K562 (cell line): ENCODE measurements around the gene CASP2. TPM values are rescaled to one million over a fixed set of nuclear protein-coding genes. Genes with fewer than 3 reads are reported as not detected.

Experiments
- DPF2 ChIP-seq: fragments of 450-650 bp; IDR thresholded peaks from 2 replicates; pipeline ENCODE4 v1.6.1; 2016
- FOSL1 ChIP-seq: fragments of 200-800 bp; sonication (Bioruptor generic); conservative IDR thresholded peaks from 2 replicates; pipeline ENCODE4 v1.6.1; 2016; ENCODE audit warnings: missing genetic modification characterization, missing compliant biosample characterization
- GATA2 ChIP-seq: sonication (generic); formaldehyde crosslinking; IDR thresholded peaks from 2 replicates; pipeline ENCODE4 v1.4.0; 2020; ENCODE audit warnings: mild to moderate bottlenecking, missing genetic modification reagents
- HNRNPLL ChIP-seq: fragments of 200-400 bp; formaldehyde crosslinking; IDR thresholded peaks from 2 replicates; pipeline ENCODE4 v1.6.1; 2017; ENCODE audit warnings: low read length, low read depth, mild to moderate bottlenecking; ENCODE audit not compliant: poor library complexity, severe bottlenecking
- KLF16 ChIP-seq: IDR thresholded peaks from 2 replicates; pipeline ENCODE4 v1.6.1; 2016; ENCODE audit warnings: antibody characterized with exemption
- NR2C2 ChIP-seq, 2 experiments: fragments of 200-800 bp in 1 of 2; sonication (Bioruptor generic) in 1 of 2; sonication (generic) in 1 of 2; formaldehyde crosslinking in 1 of 2; IDR thresholded peaks; 2 replicates each; pipeline versions ENCODE4 v1.6.1 to v1.8.0; 2016 to 2022; ENCODE audit warnings: mild to moderate bottlenecking in 1 of 2, missing compliant biosample characterization in 1 of 2, missing genetic modification characterization in 1 of 2, missing genetic modification reagents in 1 of 2
- PYGO2 ChIP-seq: fragments of 450-650 bp; IDR thresholded peaks from 2 replicates; pipeline ENCODE4 v1.6.1; 2016; ENCODE audit warnings: mild to moderate bottlenecking, missing genetic modification characterization, moderate library complexity, missing compliant biosample characterization
- RBM22 ChIP-seq: fragments of 200-400 bp; formaldehyde crosslinking; IDR thresholded peaks from 2 replicates; pipeline ENCODE4 v1.6.1; 2018; ENCODE audit warnings: low read length, low read depth; ENCODE audit not compliant: poor library complexity, severe bottlenecking
- TAF9B ChIP-seq: fragments of 450-650 bp; IDR thresholded peaks from 2 replicates; pipeline ENCODE4 v1.6.1; 2018; ENCODE audit warnings: mild to moderate bottlenecking; ENCODE audit not compliant: partially characterized antibody
- ZNF316 ChIP-seq: fragments of 450-650 bp; IDR thresholded peaks from 2 replicates; pipeline ENCODE4 v1.6.1; 2016
- ZNF696 ChIP-seq: fragments of 250-450 bp; sonication (Bioruptor Pico); conservative IDR thresholded peaks from 2 replicates; pipeline ENCODE4 v1.4.0; 2020; ENCODE audit warnings: mild to moderate bottlenecking, moderate library complexity
- ZNF79 ChIP-seq: fragments of 250-450 bp; sonication (Bioruptor Pico); IDR thresholded peaks from 2 replicates; pipeline ENCODE4 v1.4.0; 2020; ENCODE audit warnings: low read depth, mild to moderate bottlenecking, moderate library complexity
- polyA plus RNA-seq, 8 experiments: library from polyadenylated mRNA; depleted of rRNA in 4 of 8; stranded (reverse) in 5 of 8; unstranded in 3 of 8; fragments of >200 nt; fragmentation: Nextera tagmentation in 2 of 8; fragmentation: Illumina TruSeq in 1 of 8; extraction: Ambion mirVana in 2 of 8; extraction: Trizol in 1 of 8; gene quantifications; 2 replicates each; pipeline versions ENCODE4 v1.2.1 to v1.2.3, GENCODE V29; 2011 to 2014; ENCODE audit warnings: inconsistent platforms in 1 of 8, missing spikeins in 1 of 8
- total RNA-seq, 7 experiments: library from RNA; depleted of rRNA in 6 of 7; stranded (reverse); fragments of >200 nt in 6 of 7; fragmentation: Illumina TruSeq in 2 of 7; extraction: Trizol in 2 of 7; gene quantifications; 2 replicates each; pipeline versions ENCODE4 v1.2.1 to v1.2.3, GENCODE V29; 2011 to 2021; ENCODE audit warnings: low replicate concordance in 1 of 7
- TF ChIP-seq, protein P1 (sequence below), 2 experiments: fragments of 450-650 bp in 1 of 2; sonication (generic) in 1 of 2; formaldehyde crosslinking in 1 of 2; IDR thresholded peaks; 2 replicates each; pipeline versions ENCODE4 v1.7.1 to v1.9.0; 2016 to 2022; ENCODE audit warnings: inconsistent platforms in 1 of 2, mild to moderate bottlenecking in 1 of 2, missing genetic modification reagents in 1 of 2
- TF ChIP-seq, protein P2 (sequence below): fragments of 250-450 bp; sonication (Bioruptor Pico); IDR thresholded peaks from 2 replicates; pipeline ENCODE4 v1.9.0; 2021; ENCODE audit warnings: mild to moderate bottlenecking, inconsistent platforms
- TF ChIP-seq, protein P3 (sequence below): IDR thresholded peaks from 2 replicates; pipeline ENCODE4 v1.6.1; 2011; ENCODE audit warnings: borderline replicate concordance, low read depth, mild to moderate bottlenecking, moderate library complexity, low read length; ENCODE audit not compliant: insufficient read depth, poor library complexity, severe bottlenecking

The CASP2 gene
- total and polyA plus RNA-seq, 9 of the 15 experiments (the other 6 are each of a cell fraction or from before 2014, with no cell fraction given) = 18.8 to 64.9 (median 24.1) TPM

DNA sequence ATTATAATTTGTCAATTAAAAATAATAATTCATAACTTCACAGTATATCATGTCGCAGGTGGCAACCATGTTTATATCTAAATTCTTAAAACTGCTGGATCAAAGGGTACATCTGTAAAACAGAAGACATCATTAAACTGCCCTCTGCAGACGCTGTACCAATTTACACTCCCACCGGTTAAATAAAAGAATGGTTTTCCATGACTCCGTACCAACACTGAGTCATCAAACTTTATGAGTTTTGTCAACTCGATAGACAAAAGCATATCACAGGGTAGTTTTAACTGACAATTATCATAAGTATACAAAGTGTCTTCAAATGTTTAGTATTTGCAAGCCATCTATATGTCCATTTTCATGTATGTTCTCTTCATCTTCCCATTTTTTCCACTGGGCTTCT lies 30.6 kb upstream of the CASP2 start (continued):
- no peak for TF ChIP-seq GATA2 (CRISPR knock-in tag)
- TF ChIP-seq ZNF316 = 0 out of 2 replicates have a peak, but pooled peaks have one; percentile 46
- TF ChIP-seq NR2C2 (CRISPR knock-in tag; IDR thresholded peaks at IDR 0.05) = no peak
- no peak for TF ChIP-seq NR2C2 (tag; IDR thresholded peaks at IDR 0.05)
- TF ChIP-seq PYGO2 = no peak
- no peak for TF ChIP-seq ZNF79 (CRISPR knock-in tag)
- TF ChIP-seq, protein P1, sequence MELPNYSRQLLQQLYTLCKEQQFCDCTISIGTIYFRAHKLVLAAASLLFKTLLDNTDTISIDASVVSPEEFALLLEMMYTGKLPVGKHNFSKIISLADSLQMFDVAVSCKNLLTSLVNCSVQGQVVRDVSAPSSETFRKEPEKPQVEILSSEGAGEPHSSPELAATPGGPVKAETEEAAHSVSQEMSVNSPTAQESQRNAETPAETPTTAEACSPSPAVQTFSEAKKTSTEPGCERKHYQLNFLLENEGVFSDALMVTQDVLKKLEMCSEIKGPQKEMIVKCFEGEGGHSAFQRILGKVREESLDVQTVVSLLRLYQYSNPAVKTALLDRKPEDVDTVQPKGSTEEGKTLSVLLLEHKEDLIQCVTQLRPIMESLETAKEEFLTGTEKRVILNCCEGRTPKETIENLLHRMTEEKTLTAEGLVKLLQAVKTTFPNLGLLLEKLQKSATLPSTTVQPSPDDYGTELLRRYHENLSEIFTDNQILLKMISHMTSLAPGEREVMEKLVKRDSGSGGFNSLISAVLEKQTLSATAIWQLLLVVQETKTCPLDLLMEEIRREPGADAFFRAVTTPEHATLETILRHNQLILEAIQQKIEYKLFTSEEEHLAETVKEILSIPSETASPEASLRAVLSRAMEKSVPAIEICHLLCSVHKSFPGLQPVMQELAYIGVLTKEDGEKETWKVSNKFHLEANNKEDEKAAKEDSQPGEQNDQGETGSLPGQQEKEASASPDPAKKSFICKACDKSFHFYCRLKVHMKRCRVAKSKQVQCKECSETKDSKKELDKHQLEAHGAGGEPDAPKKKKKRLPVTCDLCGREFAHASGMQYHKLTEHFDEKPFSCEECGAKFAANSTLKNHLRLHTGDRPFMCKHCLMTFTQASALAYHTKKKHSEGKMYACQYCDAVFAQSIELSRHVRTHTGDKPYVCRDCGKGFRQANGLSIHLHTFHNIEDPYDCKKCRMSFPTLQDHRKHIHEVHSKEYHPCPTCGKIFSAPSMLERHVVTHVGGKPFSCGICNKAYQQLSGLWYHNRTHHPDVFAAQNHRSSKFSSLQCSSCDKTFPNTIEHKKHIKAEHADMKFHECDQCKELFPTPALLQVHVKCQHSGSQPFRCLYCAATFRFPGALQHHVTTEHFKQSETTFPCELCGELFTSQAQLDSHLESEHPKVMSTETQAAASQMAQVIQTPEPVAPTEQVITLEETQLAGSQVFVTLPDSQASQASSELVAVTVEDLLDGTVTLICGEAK (IDR thresholded peaks at IDR 0.05) = peak; percentile 87
- TF ChIP-seq, protein P1 (CRISPR knock-in tag; IDR thresholded peaks at IDR 0.05) = peak; percentile 74; the same call in 1 of the 2 replicates
- TF ChIP-seq, protein P2, sequence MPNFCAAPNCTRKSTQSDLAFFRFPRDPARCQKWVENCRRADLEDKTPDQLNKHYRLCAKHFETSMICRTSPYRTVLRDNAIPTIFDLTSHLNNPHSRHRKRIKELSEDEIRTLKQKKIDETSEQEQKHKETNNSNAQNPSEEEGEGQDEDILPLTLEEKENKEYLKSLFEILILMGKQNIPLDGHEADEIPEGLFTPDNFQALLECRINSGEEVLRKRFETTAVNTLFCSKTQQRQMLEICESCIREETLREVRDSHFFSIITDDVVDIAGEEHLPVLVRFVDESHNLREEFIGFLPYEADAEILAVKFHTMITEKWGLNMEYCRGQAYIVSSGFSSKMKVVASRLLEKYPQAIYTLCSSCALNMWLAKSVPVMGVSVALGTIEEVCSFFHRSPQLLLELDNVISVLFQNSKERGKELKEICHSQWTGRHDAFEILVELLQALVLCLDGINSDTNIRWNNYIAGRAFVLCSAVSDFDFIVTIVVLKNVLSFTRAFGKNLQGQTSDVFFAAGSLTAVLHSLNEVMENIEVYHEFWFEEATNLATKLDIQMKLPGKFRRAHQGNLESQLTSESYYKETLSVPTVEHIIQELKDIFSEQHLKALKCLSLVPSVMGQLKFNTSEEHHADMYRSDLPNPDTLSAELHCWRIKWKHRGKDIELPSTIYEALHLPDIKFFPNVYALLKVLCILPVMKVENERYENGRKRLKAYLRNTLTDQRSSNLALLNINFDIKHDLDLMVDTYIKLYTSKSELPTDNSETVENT (CRISPR knock-in tag) = no peak
- no peak for TF ChIP-seq DPF2
- TF ChIP-seq ZNF696 (CRISPR knock-in tag) = no peak
- TF ChIP-seq FOSL1 (tag) = peak; percentile 76
- TF ChIP-seq KLF16 = no peak
- no peak for TF ChIP-seq RBM22
- no peak for TF ChIP-seq TAF9B
- no peak for TF ChIP-seq HNRNPLL
- TF ChIP-seq, protein P3, sequence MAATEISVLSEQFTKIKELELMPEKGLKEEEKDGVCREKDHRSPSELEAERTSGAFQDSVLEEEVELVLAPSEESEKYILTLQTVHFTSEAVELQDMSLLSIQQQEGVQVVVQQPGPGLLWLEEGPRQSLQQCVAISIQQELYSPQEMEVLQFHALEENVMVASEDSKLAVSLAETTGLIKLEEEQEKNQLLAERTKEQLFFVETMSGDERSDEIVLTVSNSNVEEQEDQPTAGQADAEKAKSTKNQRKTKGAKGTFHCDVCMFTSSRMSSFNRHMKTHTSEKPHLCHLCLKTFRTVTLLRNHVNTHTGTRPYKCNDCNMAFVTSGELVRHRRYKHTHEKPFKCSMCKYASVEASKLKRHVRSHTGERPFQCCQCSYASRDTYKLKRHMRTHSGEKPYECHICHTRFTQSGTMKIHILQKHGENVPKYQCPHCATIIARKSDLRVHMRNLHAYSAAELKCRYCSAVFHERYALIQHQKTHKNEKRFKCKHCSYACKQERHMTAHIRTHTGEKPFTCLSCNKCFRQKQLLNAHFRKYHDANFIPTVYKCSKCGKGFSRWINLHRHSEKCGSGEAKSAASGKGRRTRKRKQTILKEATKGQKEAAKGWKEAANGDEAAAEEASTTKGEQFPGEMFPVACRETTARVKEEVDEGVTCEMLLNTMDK = no peak
